T-helper 2 cell treated with Interferon-gamma antibody and Interleukin-4, amounts not matched to agents 100 ng/mL and 5 ng/mL, for 36 hours (primary cell): ENCODE measurements around the gene EPB42. TPM values are rescaled to one million over a fixed set of nuclear protein-coding genes. Genes with fewer than 3 reads are reported as not detected.

Experiments
- intact Hi-C: fragments of 100-400 bp; cut with micrococcal nuclease; formaldehyde crosslinking; loops from one replicate; pipeline ENCODE4 v1.15.1; 2023
- total RNA-seq: library from RNA; stranded (reverse); gene quantifications from 2 replicates; pipeline ENCODE4 v1.2.3, GENCODE V29; 2022

EPB42 gene
- total RNA-seq, 1 donor from 2014 or later = not detected

DNA sequence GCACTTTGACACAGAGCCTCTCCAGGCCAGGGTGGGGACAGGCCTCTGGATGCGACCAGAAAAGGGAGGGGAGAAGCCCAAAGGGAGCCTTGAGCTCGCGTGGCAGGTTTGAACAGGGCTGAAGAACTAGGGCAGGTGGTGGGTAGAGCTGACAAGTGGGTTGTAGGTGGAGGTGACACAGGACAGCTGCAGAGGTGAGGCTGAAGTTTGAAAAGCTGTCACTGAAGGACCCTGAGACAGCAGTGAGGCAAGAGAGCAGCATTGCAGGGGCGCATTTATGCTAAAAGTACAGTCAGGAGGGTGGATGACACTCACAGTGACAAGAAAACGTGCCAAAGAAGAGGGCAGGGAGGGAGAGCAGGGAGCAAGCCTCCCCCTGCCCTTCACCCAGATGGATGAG lies 21.8 kb upstream of the EPB42 start:
- intact Hi-C loops = no loop called here

DNA sequence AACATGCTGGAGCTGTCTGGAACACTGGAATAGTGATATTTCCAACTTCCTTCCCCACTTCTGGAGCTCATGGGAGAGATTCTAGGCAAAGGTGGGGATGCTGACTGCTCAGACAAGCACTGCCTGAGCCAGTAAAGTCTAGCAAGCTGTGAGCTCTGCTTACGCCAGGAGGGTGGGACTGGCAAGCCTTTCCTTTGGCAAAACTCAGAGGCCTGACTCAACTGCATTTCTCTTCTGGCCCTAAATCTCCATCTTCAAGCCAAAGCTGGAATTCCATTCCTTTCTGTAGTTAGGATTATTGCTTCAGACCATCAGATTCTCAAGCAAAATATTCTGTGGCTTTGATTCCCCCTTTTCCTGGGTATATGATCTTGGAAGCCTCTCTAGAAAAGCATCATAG lies 20.3 kb upstream of the EPB42 start:
- intact Hi-C loops = no loop called here

DNA sequence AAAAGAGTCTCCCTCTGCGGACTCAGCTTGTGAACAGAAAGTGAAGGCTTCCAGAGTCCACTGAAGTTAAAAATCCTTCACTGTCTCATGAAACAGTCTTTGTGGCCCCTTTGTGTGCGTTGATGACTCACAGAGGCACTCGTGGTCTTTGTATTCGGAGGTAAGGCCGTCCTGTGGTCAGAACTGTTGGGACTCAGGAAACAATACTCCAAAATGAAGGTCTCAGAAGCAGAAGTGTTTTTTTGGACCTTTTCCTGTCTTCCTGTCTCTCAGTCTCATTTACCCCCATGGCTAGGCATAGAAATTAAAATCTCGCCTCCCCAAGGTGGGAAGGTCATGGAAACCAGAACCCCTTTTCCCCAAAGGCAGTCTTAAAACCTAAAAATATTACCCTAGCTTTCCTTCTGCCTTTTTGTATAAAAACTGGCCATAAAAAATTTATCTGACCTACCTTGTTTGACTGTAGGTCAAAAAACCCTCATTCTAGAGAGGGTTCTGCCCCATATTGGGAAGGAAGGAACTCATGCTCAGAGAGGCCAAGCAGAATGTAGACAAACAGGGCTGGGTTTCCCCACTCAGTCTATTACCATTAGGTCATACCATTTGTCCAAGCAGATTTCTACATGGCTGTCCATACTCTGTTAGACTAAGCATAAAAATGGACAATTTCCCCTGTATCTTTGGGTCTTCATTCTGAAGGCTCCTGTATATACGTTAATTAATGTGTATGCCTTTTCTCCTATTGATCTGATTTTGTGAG lies 19.1 kb upstream of the EPB42 start:
- intact Hi-C loops = no loop called here

DNA sequence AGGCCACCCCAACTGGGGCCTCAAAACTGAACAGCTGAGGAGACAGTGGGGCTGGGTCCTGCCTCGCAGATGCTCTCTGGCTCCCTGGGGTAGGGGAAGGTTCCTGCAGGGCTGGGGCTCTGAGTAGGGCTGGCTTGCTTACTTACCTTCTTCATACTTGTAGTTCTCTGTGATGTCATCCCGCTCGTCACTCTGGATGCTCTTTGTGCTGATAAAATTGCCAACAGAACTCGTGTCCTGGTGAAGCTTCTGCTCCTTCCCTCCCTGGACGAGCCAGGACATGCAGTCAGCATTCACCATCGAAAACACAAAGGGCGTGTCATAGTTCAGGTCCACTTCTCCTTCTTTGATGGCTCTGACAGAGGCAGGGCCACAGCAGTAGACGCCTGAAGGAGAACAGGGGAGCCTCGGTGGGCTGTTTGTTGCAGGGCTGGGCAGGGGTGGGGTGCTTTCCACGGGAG lies 17.9 kb upstream of the EPB42 start:
- intact Hi-C loops = no loop called here

DNA sequence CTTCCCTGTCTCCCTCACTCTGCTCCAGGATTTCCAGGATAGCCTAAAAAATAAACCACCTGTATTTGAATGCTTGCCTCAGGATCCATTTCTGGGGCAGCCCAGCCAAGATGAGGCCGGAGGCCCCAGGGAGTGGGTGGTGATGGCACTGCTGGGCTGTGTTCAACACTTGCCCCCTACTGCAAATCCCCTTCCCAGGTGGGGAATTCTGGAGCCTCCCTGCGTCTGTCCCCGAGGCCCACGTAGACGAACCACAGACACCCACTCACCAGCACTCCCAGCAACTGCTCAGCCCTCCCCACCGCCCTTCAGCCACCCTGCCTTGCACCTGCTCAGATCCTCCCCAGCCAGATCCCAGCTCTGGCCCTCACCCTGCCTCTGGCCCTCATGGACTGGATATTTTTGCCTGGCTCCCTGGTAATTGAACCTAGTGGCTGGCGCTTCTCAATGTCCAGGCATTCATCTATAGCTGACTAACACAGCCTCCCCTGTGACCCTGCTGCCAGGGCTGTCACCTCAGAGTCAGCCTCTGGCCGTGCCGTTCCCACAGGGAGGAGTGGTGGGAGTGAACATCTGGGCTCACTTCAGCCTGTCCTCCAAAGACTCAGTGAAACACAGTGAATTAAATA lies 17.1 kb upstream of the EPB42 start:
- intact Hi-C loops = no loop called here

DNA sequence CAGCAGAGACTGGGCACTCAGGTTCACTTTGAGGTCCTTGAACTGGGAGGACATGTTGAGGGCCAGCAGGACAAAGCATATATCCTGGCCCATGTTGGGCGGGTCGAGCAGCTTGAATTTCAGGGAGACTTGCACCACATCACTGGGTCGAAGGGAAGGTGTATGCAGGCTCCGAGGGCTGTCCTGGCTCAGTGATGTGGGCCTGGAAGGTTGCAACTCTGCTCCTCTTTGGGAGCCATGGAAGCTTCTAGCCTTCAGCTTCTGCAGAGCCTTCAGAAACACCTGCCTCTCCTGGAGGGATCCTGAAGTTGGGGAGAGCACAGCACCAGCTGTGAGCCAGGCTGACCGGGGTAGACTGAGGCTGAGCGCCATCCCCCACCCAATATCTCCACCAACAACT lies 14.7 kb upstream of the EPB42 start:
- intact Hi-C loops = no loop called here

DNA sequence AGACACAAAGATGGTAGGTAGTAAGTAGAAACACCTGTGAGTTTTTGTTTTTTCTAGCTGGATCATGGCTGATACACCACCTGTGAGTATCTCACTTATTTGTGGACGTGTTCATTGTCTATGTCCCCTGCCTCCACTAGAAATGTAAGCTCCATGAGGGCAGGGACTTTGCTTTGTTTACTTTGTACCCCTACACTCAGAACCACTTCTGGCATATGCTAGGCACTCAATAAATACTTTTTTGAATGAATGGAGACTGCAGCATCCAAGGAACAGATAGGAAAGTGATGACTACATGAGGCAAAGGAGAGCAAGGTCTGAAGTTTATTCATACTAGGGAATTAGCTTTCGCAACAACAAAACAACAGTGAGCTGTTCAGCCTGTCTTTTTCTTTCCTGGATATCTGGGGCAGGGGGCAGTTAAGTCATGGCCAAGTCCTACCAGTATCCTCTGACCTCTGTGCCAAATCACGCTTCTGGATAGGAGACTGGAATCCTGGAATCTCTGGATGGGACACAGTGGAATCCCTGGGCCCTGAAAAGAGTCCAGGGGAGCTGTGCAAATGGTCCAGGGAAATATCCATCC lies 11.6 kb upstream of the EPB42 start:
- intact Hi-C loops = no loop called here

DNA sequence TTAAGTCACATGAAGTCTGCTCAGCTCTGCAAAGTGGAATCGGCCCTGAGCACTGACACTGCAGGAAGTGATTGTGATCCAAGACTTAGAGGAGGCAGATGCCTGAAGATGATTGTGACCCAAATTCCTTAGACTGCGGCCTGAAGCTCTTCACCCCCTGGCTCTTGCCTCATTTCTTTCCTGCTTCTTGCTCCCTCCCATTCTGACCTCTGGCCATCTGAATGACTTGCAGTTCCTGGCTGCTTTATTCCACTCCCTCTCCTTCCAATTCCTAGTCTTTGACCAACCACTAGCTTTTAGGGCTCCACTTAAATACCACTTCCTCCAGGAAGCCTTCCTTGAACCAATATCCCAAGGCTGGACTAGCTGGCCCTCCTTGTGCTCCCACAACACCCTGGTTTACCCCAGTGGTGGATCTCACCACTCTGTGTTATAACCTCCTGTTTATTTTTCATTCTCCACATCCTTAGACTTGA lies 9.9 kb upstream of the EPB42 start:
- intact Hi-C loops = no loop called here

DNA sequence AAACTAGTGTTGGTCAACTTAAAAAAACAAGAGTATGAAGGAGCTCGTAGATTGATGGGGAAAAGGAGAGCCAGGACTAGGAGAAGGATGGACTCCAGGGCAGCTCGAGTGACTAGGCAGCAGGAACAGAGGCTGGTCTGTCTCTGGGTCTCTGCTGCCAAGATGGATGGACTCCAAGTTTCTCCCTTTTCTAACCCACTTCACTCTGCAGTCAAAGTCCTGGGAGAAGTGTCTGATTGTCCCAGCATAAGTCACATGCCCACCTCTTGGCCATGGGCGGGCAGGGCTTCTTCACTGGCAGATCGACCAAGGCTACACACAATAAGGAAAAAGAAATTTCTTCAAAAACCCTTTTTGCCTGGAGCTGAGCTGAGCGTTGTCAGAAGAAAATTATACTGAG lies 9.2 kb upstream of the EPB42 start:
- intact Hi-C loops = no loop called here

DNA sequence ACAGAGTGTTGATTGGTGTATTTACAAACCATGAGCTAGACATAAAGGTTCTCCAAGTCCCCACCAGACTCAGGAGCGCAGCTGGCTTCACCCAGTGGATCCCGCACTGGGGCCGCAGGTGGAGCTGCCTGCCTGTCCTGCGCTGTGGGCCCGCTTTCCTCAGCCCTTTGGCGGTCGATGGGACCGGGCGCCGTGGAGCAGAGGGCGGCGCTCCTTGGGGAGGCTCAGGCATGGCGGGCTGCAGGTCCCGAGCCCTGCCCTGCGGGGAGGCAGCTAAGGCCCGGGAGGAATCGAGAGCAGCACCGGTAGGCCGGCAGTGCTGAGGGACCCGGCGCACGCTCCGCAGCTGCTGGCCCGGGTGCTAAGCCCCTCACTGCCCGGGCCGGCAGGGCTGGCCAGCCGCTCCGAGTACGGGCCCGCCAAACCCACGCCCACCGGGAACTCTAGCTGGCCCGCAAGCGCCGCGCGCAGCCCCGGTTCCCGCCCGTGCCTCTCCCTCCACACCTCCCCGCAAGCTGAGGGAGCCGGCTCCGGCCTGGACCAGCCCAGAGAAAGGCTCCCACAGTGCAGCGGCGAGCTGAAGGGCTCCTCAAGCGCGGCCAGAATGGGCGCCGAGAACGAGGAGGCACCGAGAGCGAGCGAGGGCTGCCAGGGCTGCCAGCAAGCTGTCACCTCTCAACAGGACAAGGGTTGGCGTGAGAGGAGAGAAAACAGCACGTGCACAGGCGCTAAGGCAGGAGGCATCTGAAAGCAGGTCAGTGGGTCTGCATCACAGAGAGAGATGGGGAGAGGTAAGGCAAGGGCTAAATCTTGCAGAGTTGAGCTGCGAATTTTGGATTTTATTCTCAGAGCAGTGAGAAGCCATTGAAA lies 5.9 kb upstream of the EPB42 start:
- intact Hi-C loops = no loop called here

DNA sequence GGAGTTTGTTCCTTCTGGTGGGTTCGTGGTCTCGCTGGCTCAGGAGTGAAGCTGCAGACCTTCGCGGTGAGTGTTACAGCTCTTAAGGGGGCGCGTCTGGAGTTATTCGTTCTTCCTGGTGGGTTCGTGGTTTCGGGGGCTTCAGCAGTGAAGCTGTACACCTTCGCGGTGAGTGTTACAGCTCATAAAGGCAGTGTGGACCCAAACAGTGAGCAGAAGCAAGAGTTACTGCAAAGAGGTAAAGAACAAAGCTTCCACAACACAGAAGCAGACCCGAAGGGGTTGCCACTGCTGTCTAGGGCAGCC lies 5.1 kb upstream of the EPB42 start:
- intact Hi-C loops = loop anchor here (1.0 kb wide), 1 partner anchor 59 kb away; no protein-coding TSS in a partner anchor

DNA sequence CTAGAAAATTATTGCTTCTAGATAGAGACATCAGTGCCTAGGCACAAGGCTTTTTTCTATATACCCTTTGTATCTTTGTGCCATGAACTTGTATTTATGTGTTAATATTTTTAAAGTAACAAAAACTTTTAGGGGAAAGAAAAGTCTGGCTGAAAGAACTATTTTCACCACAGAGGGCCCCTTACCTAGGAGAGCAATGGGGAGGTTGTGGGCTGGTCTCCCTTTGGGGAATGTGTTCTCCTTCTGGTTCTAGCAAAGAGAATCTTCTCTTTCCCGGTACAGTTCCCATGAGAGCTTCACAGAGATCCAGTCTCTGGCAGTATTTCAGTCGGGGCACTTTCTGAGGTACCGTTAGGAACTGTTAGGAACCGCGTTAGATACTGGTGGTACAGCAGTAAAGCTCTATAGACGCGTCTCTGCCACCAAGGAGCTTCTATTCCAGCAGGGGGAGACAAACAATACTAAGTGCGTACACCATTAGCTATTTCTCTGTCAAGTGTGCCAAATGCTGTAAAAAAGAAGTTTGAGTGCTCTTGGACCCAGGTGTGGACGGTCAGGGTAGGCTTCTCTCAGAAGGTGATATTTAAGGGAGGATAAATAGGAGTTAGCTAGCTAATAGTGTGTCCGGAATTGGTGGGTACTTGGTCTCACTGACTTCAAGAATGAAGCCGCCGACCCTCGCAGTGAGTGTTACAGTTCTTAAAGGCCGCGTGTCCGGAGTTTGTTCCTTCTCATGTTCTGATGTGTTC lies 4.6 kb upstream of the EPB42 start:
- intact Hi-C loops = loop anchor here (1.0 kb wide), 1 partner anchor 60 kb away; no protein-coding TSS in a partner anchor

DNA sequence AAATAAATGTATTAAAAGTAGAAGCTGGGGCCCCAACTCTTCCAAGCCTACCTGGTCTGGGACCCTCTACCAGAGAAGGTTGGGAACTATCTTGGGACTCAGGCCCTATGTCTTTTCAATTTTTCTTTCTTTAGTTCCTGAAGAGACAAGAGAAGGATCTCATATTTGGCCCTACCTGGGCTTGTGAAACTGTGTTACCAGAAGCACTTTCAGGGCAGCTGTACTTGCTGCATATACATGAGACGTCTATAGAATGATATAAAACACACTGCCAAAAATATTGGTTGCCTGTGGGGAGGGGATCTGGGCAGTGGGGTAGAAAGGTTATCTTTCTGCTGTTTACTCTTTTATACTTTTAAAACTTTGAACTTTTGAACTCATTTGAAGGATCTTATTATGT lies 604 bp upstream of the EPB42 start:
- intact Hi-C loops = no loop called here

DNA sequence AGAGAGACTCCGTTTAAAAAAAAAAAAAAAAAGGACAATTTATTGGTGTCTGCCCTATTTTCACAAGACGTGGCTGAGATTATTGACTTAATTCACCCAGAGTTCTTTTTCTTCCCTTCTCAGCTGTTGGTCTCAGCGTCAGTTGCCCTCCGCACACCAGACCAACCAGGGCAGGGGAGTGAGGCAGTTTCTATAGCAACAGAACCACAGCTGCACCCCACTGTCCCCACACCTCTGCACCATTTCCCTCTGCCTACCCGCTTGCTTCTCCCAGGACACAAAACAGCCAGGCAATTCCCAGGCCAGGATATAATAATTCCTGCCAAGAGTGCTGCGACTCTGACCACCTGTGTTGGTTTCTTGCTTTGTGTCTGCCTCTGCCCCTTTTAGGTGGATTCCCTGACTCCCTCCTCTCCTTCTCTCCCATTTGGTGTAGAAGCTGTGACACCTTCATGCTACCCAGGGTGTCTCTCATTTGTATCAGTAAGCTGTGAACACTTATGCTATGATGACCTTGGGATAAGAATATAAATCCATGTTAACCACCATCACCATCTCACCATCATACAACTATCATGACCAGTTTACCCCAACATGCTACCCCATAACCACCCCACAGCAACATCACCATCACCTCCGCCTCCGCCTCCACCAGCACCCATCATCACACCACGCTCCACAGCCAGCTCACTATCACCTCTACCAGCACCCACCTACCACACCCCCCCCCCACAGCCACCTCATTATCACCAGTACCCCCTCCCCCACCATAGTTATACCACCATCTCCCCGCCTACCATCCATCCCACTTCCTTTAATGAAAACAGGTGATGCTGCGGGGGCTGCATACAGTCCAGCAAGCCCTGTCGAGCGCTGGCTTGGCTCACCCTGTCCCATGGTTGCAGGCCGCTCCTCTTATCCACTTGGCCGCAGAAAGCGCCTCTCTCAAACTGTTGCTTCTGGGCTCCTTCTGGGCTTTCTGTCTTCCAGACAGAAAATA lies 589 bp downstream of the EPB42 start:
- intact Hi-C loops = no loop called here

DNA sequence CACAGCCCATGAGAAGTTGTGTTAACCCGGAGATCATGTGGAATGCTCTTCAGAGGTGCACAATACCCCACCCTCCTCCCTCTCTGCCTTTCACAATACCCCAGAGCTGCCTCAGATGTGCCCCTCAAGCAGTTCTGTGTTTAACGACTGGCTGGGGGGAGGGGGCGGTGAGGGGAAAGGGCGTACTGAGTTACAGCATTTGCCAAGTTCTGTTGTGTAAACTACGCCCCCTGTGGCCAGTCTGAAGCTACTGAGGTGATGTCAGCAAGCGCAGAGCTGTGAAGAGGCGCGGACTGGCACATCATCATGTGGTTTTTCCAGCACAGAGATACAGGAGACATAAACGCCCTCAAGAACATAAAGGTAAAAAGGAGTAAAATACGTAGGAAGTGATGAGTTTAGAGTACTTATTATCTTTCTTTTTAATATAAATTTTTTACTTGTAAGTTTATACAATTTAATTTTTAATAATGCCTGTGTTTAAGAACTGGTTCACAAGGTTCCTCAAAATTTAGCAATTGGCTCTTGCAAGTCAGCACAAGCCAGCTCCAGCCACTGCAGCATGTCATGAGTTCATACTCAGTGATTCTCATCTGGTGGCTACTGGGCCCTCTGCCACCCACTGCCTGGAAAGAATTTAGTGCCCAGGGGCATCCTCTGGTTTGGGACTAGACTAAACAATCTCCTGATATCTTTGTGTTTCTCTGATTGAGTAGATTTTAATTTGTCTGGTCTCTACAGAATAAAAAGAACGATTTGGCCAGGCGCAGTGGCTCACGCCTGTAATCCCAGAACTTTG lies 1.7 kb downstream of the EPB42 start:
- intact Hi-C loops = no loop called here

DNA sequence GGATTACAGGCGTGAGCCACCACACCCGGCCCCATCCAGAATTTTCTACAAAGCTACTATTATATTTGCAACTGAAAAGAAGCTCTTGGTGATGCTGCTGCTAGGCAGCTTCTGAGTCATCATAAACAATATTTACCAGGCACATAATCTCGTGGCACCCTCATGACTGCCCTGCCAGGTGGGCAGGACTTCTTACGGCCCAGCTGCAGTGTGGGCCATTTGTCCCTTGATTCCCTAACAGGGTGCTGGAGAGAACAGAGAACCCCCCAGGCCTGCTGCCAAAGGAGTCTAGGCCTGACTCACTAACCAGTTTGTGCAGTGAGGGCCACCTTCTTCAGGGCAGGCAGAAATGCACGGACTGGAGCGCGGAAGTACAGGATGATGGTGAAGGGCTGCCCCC lies 4.9 kb downstream of the EPB42 start:
- intact Hi-C loops = no loop called here

DNA sequence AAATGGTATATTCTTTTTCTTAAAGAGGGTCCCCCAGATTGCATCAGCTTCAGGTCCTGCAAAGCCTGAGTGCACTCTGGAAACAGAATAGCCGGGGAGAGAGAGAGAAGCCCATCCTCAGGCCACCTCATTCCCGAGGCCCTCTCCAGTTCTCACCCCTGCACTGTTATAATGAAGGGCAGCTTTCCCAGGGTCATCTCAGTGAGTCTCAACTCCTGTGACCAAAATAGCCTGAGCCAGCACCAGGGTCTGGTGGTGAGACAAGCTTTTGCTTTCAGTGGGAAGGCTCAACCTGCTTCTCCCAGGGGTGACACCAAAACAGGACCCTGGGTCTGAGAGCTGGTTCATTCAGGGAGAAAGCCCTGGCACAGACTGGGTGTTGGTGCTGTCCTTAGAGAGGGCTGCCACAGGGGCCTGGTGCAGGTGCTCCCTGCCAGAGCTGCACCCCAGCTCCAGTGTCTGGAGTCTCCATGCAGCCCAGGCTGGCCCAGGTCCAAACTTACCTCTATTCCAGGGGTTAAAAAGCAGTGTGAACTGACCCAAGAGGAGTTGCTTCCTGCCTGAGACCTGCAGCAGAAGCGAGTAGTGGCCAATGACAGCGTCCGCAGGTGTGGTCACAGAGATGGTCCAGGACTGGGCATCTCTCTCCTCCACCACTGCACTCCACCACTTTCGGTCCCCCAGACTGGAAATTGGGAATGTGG lies 6.1 kb downstream of the EPB42 start:
- intact Hi-C loops = no loop called here

DNA sequence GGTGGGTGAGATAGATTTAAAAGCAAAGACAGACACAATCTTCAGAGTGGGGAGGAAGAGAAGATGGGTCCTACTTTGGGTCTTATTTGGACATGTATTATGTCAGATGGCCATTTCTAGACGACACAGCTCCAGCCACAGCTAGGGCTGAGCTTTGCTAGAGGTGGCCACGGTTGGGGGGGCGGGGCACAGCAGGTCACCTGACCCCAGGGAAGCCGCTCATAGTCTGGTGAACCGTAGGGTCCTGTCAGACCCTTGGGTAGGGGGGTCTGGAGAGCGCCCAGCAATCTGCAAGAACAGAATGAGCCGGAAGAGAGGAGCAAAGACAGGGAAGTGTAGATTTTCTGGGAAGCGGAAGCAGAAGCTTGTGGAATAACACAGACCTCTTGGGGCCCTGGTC lies 6.6 kb downstream of the EPB42 start:
- intact Hi-C loops = no loop called here
